HEK293 (cell line): ENCODE data around the gene COX10.

Experiments
- KLF10 ChIP-seq: fragments of 450-650 bp; IDR thresholded peaks from 2 replicates; pipeline ENCODE4 v1.5.1; 2018; ENCODE audit warnings: missing biosample characterization, mild to moderate bottlenecking, missing genetic modification characterization
- TF ChIP-seq, protein P1 (sequence below): fragments of 450-650 bp; formaldehyde crosslinking; IDR thresholded peaks from 2 replicates; pipeline ENCODE4 v1.5.1; 2016; ENCODE audit warnings: missing biosample characterization, missing genetic modification characterization

DNA sequence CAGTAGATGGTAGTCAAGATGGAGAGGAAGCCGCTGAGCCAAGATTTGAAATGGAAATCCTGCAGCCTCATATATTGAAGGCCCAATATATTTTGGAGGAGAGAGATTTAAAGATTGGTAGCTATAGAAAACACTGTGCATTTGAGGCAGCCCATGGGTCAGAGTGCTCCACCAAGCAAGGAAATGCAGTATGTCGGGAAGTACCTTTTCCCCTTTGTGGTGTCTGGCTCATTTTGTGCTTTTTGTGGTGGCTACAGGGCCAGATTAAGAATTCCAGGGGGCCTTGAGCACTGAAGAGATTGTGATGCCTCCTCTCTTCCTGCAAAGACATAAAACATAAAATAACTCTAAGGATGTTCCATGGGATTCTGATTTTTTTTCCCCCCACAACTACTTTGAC lies 127.8 kb downstream of the COX10 start:
- TF ChIP-seq, protein P1, sequence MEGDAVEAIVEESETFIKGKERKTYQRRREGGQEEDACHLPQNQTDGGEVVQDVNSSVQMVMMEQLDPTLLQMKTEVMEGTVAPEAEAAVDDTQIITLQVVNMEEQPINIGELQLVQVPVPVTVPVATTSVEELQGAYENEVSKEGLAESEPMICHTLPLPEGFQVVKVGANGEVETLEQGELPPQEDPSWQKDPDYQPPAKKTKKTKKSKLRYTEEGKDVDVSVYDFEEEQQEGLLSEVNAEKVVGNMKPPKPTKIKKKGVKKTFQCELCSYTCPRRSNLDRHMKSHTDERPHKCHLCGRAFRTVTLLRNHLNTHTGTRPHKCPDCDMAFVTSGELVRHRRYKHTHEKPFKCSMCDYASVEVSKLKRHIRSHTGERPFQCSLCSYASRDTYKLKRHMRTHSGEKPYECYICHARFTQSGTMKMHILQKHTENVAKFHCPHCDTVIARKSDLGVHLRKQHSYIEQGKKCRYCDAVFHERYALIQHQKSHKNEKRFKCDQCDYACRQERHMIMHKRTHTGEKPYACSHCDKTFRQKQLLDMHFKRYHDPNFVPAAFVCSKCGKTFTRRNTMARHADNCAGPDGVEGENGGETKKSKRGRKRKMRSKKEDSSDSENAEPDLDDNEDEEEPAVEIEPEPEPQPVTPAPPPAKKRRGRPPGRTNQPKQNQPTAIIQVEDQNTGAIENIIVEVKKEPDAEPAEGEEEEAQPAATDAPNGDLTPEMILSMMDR (tag by site-specific recombination), result no peak
- TF ChIP-seq KLF10 (tag by site-specific recombination), result no peak
